Suprapubic skin (tissue), 4 donors: ENCODE measurements around the gene EPRS1.

Experiments used
- EP300 ChIP-seq: sonication (generic); formaldehyde crosslinking; IDR thresholded peaks from one replicate; pipeline ENCODE4 v1.6.1; 2017; ENCODE audit warnings: antibody characterized with exemption
- POLR2A ChIP-seq, 2 donors: fragments of 450-650 bp; IDR thresholded peaks; one replicate each; pipeline ENCODE4 v1.6.1; 2017; ENCODE audit warnings: antibody characterized with exemption in 2 of 2, mild to moderate bottlenecking in 2 of 2, moderate library complexity in 2 of 2
- POLR2AphosphoS5 ChIP-seq, 3 donors: sonication (generic); formaldehyde crosslinking; IDR thresholded peaks; one replicate each; pipeline ENCODE4 v1.6.1; 2017; ENCODE audit warnings: antibody characterized with exemption in 3 of 3
- TF ChIP-seq, protein P1 (sequence below), 2 donors: fragments of 200-600 bp in 1 of 2; fragments of 450-650 bp in 1 of 2; sonication (generic) in 1 of 2; IDR thresholded peaks; one replicate each; pipeline ENCODE4 v1.5.1; 2016 to 2019; ENCODE audit warnings: antibody characterized with exemption in 2 of 2, mild to moderate bottlenecking in 1 of 2, moderate library complexity in 1 of 2

DNA sequence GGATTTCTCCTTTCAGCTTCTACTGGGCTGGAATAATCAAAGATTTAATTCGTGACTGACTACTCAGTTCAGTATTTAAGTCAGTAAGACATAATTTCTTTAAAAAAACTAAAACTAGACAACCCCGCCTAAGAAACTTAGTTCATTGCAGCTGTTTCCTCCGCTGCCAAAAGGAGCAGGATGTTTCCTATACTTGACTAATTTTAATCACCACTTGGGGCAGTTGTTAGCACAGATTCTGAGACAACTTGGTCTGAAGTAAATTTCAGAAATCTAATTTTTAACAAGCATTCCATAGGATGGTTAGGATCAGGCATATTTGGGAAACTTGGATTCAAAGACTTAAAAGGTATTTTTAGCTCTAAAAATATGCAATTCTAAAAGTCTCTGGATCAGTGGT lies 34.0 kb downstream of the EPRS1 start:
- TF ChIP-seq, protein P1, sequence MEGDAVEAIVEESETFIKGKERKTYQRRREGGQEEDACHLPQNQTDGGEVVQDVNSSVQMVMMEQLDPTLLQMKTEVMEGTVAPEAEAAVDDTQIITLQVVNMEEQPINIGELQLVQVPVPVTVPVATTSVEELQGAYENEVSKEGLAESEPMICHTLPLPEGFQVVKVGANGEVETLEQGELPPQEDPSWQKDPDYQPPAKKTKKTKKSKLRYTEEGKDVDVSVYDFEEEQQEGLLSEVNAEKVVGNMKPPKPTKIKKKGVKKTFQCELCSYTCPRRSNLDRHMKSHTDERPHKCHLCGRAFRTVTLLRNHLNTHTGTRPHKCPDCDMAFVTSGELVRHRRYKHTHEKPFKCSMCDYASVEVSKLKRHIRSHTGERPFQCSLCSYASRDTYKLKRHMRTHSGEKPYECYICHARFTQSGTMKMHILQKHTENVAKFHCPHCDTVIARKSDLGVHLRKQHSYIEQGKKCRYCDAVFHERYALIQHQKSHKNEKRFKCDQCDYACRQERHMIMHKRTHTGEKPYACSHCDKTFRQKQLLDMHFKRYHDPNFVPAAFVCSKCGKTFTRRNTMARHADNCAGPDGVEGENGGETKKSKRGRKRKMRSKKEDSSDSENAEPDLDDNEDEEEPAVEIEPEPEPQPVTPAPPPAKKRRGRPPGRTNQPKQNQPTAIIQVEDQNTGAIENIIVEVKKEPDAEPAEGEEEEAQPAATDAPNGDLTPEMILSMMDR (IDR thresholded peaks at IDR 0.05), result no peak
- TF ChIP-seq POLR2A (IDR thresholded peaks at IDR 0.05), result no peak
- TF ChIP-seq POLR2AphosphoS5 (IDR thresholded peaks at IDR 0.05), result no peak
- TF ChIP-seq EP300, result no peak
